HCT116 (cell line): ENCODE measurements around the gene KHDC1L.

Experiments
- CTCF ChIP-seq, 3 experiments: fragments of 200-600 bp in 1 of 3; sonication (generic) in 1 of 3; IDR thresholded peaks in 2 of 3; conservative IDR thresholded peaks in 1 of 3; 2 replicates each; pipeline ENCODE4 v1.5.1; 2012 to 2017; ENCODE audit warnings: low read depth in 2 of 3, low read length in 2 of 3, antibody characterized with exemption in 1 of 3, borderline replicate concordance in 1 of 3, control low read depth in 1 of 3, mild to moderate bottlenecking in 1 of 3, mixed read lengths in 1 of 3, mixed run types in 1 of 3, moderate library complexity in 1 of 3; ENCODE audit not compliant: insufficient read depth in 1 of 3
- EZH2 ChIP-seq: fragments of 200-600 bp; sonication (generic); IDR thresholded peaks from 2 replicates; pipeline ENCODE4 v1.6.1; 2017; ENCODE audit warnings: antibody characterized with exemption, mixed run types
- POLR2A ChIP-seq: IDR thresholded peaks from 2 replicates; pipeline ENCODE4 v1.7.0; 2011; ENCODE audit warnings: borderline replicate concordance; ENCODE audit not compliant: insufficient read depth, insufficient read length; ENCODE audit errors: extremely low read depth
- POLR2AphosphoS5 ChIP-seq: IDR thresholded peaks from 2 replicates; pipeline ENCODE4 v1.6.1; 2011; ENCODE audit warnings: mild to moderate bottlenecking, low read depth, low read length, moderate library complexity
- REST ChIP-seq: IDR thresholded peaks from 2 replicates; pipeline ENCODE4 v1.6.1; 2012; ENCODE audit warnings: low read depth
- SIN3A ChIP-seq: IDR thresholded peaks from 2 replicates; pipeline ENCODE4 v1.6.1; 2012; ENCODE audit warnings: low read depth
- SP1 ChIP-seq: IDR thresholded peaks from 2 replicates; pipeline ENCODE4 v1.6.1; 2012; ENCODE audit warnings: low read depth

GRCh38 chr6:73264446-73264845 lies 39.1 kb upstream of the KHDC1L start:
- TF ChIP-seq POLR2A (no peak), CTCF (IDR thresholded peaks at IDR 0.05 in 2 of 3, conservative IDR thresholded peaks at IDR 0.05 in 1 of 3; ENCODE audit: borderline replicate concordance in 1 of 3, insufficient read depth in 1 of 3, low read depth in 2 of 3, low read length in 2 of 3) (no peak), SIN3A (no peak), EZH2 (no peak), REST (no peak), POLR2AphosphoS5 (no peak), SP1 (no peak)
